ENCODE data around the gene EEF1AKMT1.

- no peak for TF ChIP-seq POLR2AphosphoS5 (IDR thresholded peaks at IDR 0.05; ENCODE audit: borderline replicate concordance, low read depth, low read length)
- no peak for TF ChIP-seq EZH2 (IDR thresholded peaks at IDR 0.05)
- TF ChIP-seq FOXP2 (optimal IDR thresholded peaks at IDR 0.05; ENCODE audit: control extremely low read depth, extremely low read length, insufficient read depth) = no peak
Measured at GRCh38 chr13:20727856-20728255, 45.9 kb downstream of the EEF1AKMT1 start.
